GM20431 (cell line): Measurements from ENCODE around the gene SP3.

Experiments used
- in situ Hi-C: fragments of 300-500 bp; cut with MseI, MboI; formaldehyde crosslinking; loops from one replicate; pipeline ENCODE4 v1.15.0; 2020; ENCODE audit warnings: low sequenced_read_pairs; ENCODE audit not compliant: unreplicated experiment

Gene SP3

GRCh38 chr2:173866874-173867618 is 98.1 kb downstream of the SP3 start:
- in situ Hi-C loops: no loop called here

DNA sequence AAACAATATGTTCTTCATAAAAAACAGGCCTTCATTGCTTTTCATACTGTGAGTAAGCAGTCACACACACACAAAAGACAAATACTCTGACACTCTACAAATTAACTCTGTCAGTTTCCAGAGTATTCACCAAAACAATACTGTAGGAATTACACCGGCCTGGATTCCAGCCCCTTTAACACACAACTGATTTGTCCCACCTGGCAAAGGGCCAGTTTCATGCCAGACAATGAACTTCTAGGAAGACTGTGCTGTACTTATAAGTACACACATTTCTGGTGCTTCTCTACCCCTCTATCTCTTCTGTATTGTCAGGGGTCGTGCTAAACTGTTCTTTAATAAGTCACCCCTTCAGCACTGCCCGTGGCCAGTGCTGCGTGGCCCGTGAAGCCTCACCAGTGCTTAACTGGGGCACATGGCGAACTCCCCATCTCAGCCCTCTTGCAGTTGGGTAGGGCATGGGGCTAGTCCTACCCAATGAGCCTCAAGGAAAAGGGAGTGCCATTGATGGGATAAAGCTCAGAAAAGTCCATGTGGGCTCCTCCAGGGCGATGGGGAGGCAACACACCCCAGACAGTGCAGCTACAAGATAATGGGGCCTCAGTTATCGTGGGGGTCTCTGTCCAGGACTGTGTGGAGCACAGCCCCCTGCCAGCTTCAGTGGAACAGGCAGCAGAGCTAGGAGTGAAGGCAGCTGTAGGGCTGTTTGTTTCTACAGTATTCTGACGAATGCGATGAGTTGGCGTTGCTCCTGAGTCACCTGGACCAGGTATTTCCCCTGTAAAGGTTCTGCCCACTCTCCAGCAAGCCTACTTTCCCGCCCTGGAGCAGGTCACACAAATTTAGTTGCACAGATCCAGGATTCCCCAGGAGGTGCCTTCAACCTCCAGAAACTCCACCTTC is 99.0 kb downstream of the SP3 start:
- in situ Hi-C loops: no loop called here

- in situ Hi-C loops: no loop called here
Observed at GRCh38 chr2:173862612-173863217, 102.5 kb downstream of the SP3 start.

- in situ Hi-C loops: no loop called here
Observed at GRCh38 chr2:173860566-173860965, 104.6 kb downstream of the SP3 start.

DNA sequence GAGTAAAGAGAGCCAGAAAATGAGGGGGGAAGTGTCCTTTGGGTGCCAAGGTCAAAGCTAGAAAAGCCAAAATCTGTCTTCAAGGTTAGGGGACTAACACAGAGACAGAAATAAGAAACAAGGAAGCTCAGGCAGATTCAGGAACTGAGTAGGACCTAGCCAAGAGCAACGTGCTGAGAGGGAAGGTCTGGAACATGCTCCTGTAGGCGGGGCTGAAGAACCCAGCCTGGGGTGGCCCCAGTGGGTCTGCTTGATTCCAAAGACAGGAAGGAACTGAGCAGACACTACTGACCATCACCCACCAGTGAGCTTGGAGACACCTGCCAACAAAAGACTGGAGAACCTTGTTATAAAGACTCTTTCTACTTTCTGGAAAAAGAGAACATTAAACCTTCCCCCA is 105.1 kb downstream of the SP3 start:
- in situ Hi-C loops: no loop called here

GRCh38 chr2:173858291-173858731 is 106.9 kb downstream of the SP3 start:
- in situ Hi-C loops: no loop called here
